NB4 (cell line): ENCODE data around the gene ZXDC.

Source experiments
- POLR2A ChIP-seq: IDR thresholded peaks from 2 replicates; pipeline ENCODE4 v1.6.1; 2011; ENCODE audit warnings: mild to moderate bottlenecking; ENCODE audit not compliant: insufficient read length; ENCODE audit errors: extremely low read depth
- TF ChIP-seq, protein P1 (sequence below): IDR thresholded peaks from one replicate; pipeline ENCODE4 v1.5.1; 2012; ENCODE audit warnings: low read depth, low read length
- TF ChIP-seq, protein P2 (sequence below): IDR thresholded peaks from 2 replicates; pipeline ENCODE4 v1.6.1; 2011; ENCODE audit warnings: low read depth, low read length

- TF ChIP-seq, protein P1, sequence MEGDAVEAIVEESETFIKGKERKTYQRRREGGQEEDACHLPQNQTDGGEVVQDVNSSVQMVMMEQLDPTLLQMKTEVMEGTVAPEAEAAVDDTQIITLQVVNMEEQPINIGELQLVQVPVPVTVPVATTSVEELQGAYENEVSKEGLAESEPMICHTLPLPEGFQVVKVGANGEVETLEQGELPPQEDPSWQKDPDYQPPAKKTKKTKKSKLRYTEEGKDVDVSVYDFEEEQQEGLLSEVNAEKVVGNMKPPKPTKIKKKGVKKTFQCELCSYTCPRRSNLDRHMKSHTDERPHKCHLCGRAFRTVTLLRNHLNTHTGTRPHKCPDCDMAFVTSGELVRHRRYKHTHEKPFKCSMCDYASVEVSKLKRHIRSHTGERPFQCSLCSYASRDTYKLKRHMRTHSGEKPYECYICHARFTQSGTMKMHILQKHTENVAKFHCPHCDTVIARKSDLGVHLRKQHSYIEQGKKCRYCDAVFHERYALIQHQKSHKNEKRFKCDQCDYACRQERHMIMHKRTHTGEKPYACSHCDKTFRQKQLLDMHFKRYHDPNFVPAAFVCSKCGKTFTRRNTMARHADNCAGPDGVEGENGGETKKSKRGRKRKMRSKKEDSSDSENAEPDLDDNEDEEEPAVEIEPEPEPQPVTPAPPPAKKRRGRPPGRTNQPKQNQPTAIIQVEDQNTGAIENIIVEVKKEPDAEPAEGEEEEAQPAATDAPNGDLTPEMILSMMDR, result no peak
- no peak for TF ChIP-seq POLR2A
- TF ChIP-seq, protein P2, sequence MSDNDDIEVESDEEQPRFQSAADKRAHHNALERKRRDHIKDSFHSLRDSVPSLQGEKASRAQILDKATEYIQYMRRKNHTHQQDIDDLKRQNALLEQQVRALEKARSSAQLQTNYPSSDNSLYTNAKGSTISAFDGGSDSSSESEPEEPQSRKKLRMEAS, result no peak
These were observed 57.0 kb downstream of the ZXDC start for GRCh38 chr3:126418661-126419131.
